HCT116 (cell line): ENCODE results near the gene CCDC69. TPM values are rescaled to one million over a fixed set of nuclear protein-coding genes. Genes with fewer than 3 reads are reported as not detected.

Experiments
- ATAC-seq: fragments of 200-7000 bp; cut with Tn5 transposase; 2 replicates; pipeline ENCODE4 v1.9.1; 2020; ENCODE audit warnings: mild to moderate bottlenecking, moderate library complexity
- BruUV-seq: library from RNA; stranded (reverse); fragments of 400-500 nt; replicated peaks from 2 replicates; lab custom pipeline; 2021; lab: Mats Ljungman, UMichigan
- CTCF ChIA-PET: fragments of 300-600 bp; sonication (Branson Sonifier 250); formaldehyde crosslinking; loops from one replicate; lab custom pipeline; 2021; ENCODE audit warnings: antibody characterized with exemption; lab: Charles Lee
- POLR2A ChIA-PET: fragments of 300-600, 350-600 bp; sonication (Branson Sonifier 250); formaldehyde crosslinking; loops from one replicate; lab custom pipeline; 2021; ENCODE audit warnings: antibody characterized with exemption; lab: Charles Lee
- RAD21 ChIA-PET, 2 experiments: fragments of 300-600 bp; sonication (Branson Sonifier 250); formaldehyde crosslinking; loops; one replicate each; lab custom pipeline; 2023; ENCODE audit warnings: low total read pairs in 2 of 2; ENCODE audit not compliant: uncharacterized antibody in 2 of 2, unreplicated experiment in 2 of 2, low non-redundant PET in 1 of 2; lab: Charles Lee
- DNase-seq: peaks from one replicate; pipeline ENCODE4 v3.0.0-alpha.2; 2010; ENCODE audit warnings: low read depth, low spot score
- H2AFZ ChIP-seq: fragments of 200-600 bp; shearing (Covaris generic), sonication (generic); 2 replicates; pipeline ENCODE4 v1.6.1; 2017; ENCODE audit warnings: low read depth, mixed run types, mixed read lengths, antibody characterized with exemption, low read length; ENCODE audit not compliant: poor library complexity, severe bottlenecking
- H3K27ac ChIP-seq: 2 replicates; pipeline ENCODE4 v1.5.1; 2012; ENCODE audit warnings: low read depth, low read length
- H3K27me3 ChIP-seq: fragments of 200-600 bp; sonication (generic); 2 replicates; pipeline ENCODE4 v1.6.1; 2016; ENCODE audit warnings: mixed run types, low read length, mixed read lengths; ENCODE audit not compliant: insufficient read depth
- H3K36me3 ChIP-seq, 2 experiments: fragments of 200-500 bp in 1 of 2; fragments of 200-600 bp in 1 of 2; sonication (Bioruptor generic) in 1 of 2; sonication (generic) in 1 of 2; 2 replicates each; pipeline versions ENCODE4 v1.5.1 to v1.6.1; 2014 to 2016; ENCODE audit warnings: low read length in 2 of 2, inconsistent platforms in 1 of 2, mixed read lengths in 1 of 2, mixed run types in 1 of 2; ENCODE audit not compliant: insufficient read depth in 2 of 2, control insufficient read depth in 1 of 2
- H3K4me1 ChIP-seq, 2 experiments: fragments of 200-600 bp in 1 of 2; sonication (generic) in 1 of 2; 2 replicates each; pipeline versions ENCODE4 v1.5.1 to v1.6.1; 2012 to 2017; ENCODE audit warnings: low read length in 2 of 2, inconsistent platforms in 1 of 2, mild to moderate bottlenecking in 1 of 2, mixed read lengths in 1 of 2, mixed run types in 1 of 2, moderate library complexity in 1 of 2; ENCODE audit not compliant: insufficient read depth in 2 of 2, control insufficient read depth in 1 of 2
- H3K4me2 ChIP-seq: fragments of 200-600 bp; sonication (generic); 2 replicates; pipeline ENCODE4 v1.6.1; 2017; ENCODE audit warnings: mixed run types, low read length, mixed read lengths
- H3K4me3 ChIP-seq, 2 experiments: fragments of 200-600 bp in 1 of 2; sonication (generic) in 1 of 2; replicated peaks in 1 of 2; 2 replicates each; pipeline ENCODE4 v1.5.1; 2011 to 2016; ENCODE audit warnings: low read length in 2 of 2, control low read depth in 1 of 2, low read depth in 1 of 2, mild to moderate bottlenecking in 1 of 2, mixed read lengths in 1 of 2, mixed run types in 1 of 2
- H3K79me2 ChIP-seq: fragments of 200-600 bp; sonication (generic); 2 replicates; pipeline ENCODE4 v1.6.1; 2017; ENCODE audit warnings: mild to moderate bottlenecking, mixed run types, low read length, moderate library complexity, mixed read lengths; ENCODE audit not compliant: insufficient read depth
- H3K9ac ChIP-seq: fragments of 200-600 bp; sonication (generic); 2 replicates; pipeline ENCODE4 v1.6.1; 2016; ENCODE audit warnings: low read length, mixed read lengths
- H3K9me2 ChIP-seq: fragments of 200-600 bp; sonication (generic), shearing (Covaris generic); 2 replicates; pipeline ENCODE4 v1.6.1; 2017; ENCODE audit warnings: mixed run types, mild to moderate bottlenecking, moderate library complexity; ENCODE audit not compliant: insufficient read depth
- H3K9me3 ChIP-seq, 2 experiments: fragments of 200-500 bp in 1 of 2; fragments of 200-600 bp in 1 of 2; sonication (Bioruptor generic) in 1 of 2; sonication (generic) in 1 of 2; 2 replicates each; pipeline ENCODE4 v1.6.1; 2014 to 2017; ENCODE audit warnings: low read length in 2 of 2, mixed read lengths in 2 of 2, inconsistent platforms in 1 of 2, low read depth in 1 of 2, mild to moderate bottlenecking in 1 of 2, mixed run types in 1 of 2, moderate library complexity in 1 of 2; ENCODE audit not compliant: control insufficient read depth in 1 of 2, insufficient read depth in 1 of 2
- H4K20me1 ChIP-seq: fragments of 200-600 bp; sonication (generic), shearing (Covaris generic); 2 replicates; pipeline ENCODE4 v1.6.1; 2017; ENCODE audit warnings: mixed run types, mild to moderate bottlenecking, moderate library complexity; ENCODE audit not compliant: insufficient read depth
- CBX3 ChIP-seq: IDR thresholded peaks from 2 replicates; pipeline ENCODE4 v1.6.1; 2012; ENCODE audit warnings: low read depth
- CEBPB ChIP-seq: IDR thresholded peaks from 2 replicates; pipeline ENCODE4 v1.6.1; 2012; ENCODE audit warnings: low read depth
- CTCF ChIP-seq, 3 experiments: fragments of 200-600 bp in 1 of 3; sonication (generic) in 1 of 3; IDR thresholded peaks in 2 of 3; conservative IDR thresholded peaks in 1 of 3; 2 replicates each; pipeline ENCODE4 v1.5.1; 2012 to 2017; ENCODE audit warnings: low read depth in 2 of 3, low read length in 2 of 3, antibody characterized with exemption in 1 of 3, borderline replicate concordance in 1 of 3, control low read depth in 1 of 3, mild to moderate bottlenecking in 1 of 3, mixed read lengths in 1 of 3, mixed run types in 1 of 3, moderate library complexity in 1 of 3; ENCODE audit not compliant: insufficient read depth in 1 of 3
- ELF1 ChIP-seq: IDR thresholded peaks from 2 replicates; pipeline ENCODE4 v1.6.1; 2012; ENCODE audit warnings: low read depth, borderline replicate concordance
- EZH2 ChIP-seq: fragments of 200-600 bp; sonication (generic); IDR thresholded peaks from 2 replicates; pipeline ENCODE4 v1.6.1; 2017; ENCODE audit warnings: antibody characterized with exemption, mixed run types
- FOSL1 ChIP-seq: IDR thresholded peaks from 2 replicates; pipeline ENCODE4 v1.6.1; 2012; ENCODE audit warnings: low read depth
- JUND ChIP-seq: IDR thresholded peaks from 2 replicates; pipeline ENCODE4 v1.6.1; 2012
- MAX ChIP-seq: IDR thresholded peaks from 2 replicates; pipeline ENCODE4 v1.6.1; 2012
- POLR2A ChIP-seq: IDR thresholded peaks from 2 replicates; pipeline ENCODE4 v1.7.0; 2011; ENCODE audit warnings: borderline replicate concordance; ENCODE audit not compliant: insufficient read depth, insufficient read length; ENCODE audit errors: extremely low read depth
- POLR2AphosphoS5 ChIP-seq: IDR thresholded peaks from 2 replicates; pipeline ENCODE4 v1.6.1; 2011; ENCODE audit warnings: mild to moderate bottlenecking, low read depth, low read length, moderate library complexity
- REST ChIP-seq: IDR thresholded peaks from 2 replicates; pipeline ENCODE4 v1.6.1; 2012; ENCODE audit warnings: low read depth
- SIN3A ChIP-seq: IDR thresholded peaks from 2 replicates; pipeline ENCODE4 v1.6.1; 2012; ENCODE audit warnings: low read depth
- TCF7L2 ChIP-seq: IDR thresholded peaks from 2 replicates; pipeline ENCODE4 v1.7.0; 2011; ENCODE audit warnings: borderline replicate concordance, inconsistent platforms; ENCODE audit not compliant: insufficient read depth, insufficient read length; ENCODE audit errors: extremely low read depth
- YY1 ChIP-seq: IDR thresholded peaks from 2 replicates; pipeline ENCODE4 v1.6.1; 2011; ENCODE audit warnings: low read length, low read depth, moderate library complexity, mild to moderate bottlenecking; ENCODE audit not compliant: insufficient replicate concordance; ENCODE audit errors: extremely low read depth
- ZBTB33 ChIP-seq: IDR thresholded peaks from 2 replicates; pipeline ENCODE4 v1.6.1; 2011; ENCODE audit warnings: mild to moderate bottlenecking, low read length, moderate library complexity; ENCODE audit not compliant: insufficient replicate concordance; ENCODE audit errors: extremely low read depth
- ZNF274 ChIP-seq: fragments of 200-500 bp; sonication (Bioruptor generic); IDR thresholded peaks from 2 replicates; pipeline ENCODE4 v1.6.1; 2014; ENCODE audit warnings: mild to moderate bottlenecking, low read depth, low read length, inconsistent platforms
- intact Hi-C: fragments of 100-400 bp; cut with micrococcal nuclease; formaldehyde crosslinking; loops from 2 replicates; pipeline ENCODE4 v1.10.0; 2022
- total RNA-seq: library from RNA; stranded (reverse); gene quantifications from one replicate; pipeline ENCODE4 v1.2.1, GENCODE V29; 2021; ENCODE audit not compliant: unreplicated experiment

The CCDC69 gene
- total RNA-seq, 1 experiment from 2014 or later, result 4.3 TPM

- RAD21 ChIA-PET, result interaction anchor here (0.8 to 1.0 kb wide), 2 partner anchors 31 kb away, joined by 3 to 6 read pairs; no protein-coding TSS in a partner anchor
- peak within 1 kb of the TSS; percentile 45 for H3K27ac ChIP-seq
- no peak for TF ChIP-seq ZNF274
- TF ChIP-seq EZH2, result no peak
- TF ChIP-seq FOSL1, result no peak
- no peak for TF ChIP-seq JUND
- TF ChIP-seq ELF1, result no peak
- peak; percentile 57; the same call in 1 of the 2 replicates for TF ChIP-seq SIN3A
- TF ChIP-seq MAX, result peak; percentile 93
- TF ChIP-seq TCF7L2, result no peak
- no peak for TF ChIP-seq CEBPB
- no peak for TF ChIP-seq CTCF (IDR thresholded peaks at IDR 0.05 in 2 of 3, conservative IDR thresholded peaks at IDR 0.05 in 1 of 3; ENCODE audit: borderline replicate concordance in 1 of 3, insufficient read depth in 1 of 3, low read depth in 2 of 3, low read length in 2 of 3)
- TF ChIP-seq YY1, result no peak
- no peak for TF ChIP-seq ZBTB33
- no peak for TF ChIP-seq REST
- peak; percentile 71 for TF ChIP-seq POLR2A
- peak; percentile 60 for TF ChIP-seq POLR2AphosphoS5
- TF ChIP-seq CBX3, result 0 out of 2 replicates have a peak, but pooled peaks have one; percentile 10
Measured at GRCh38 chr5:151157426-151158286, 66.2 kb downstream of the CCDC69 start, which contains the start of gene ANXA6. TSS of gene ANXA6 (minus strand) at chr5:151157779. CDS start at chr5:151147901, 9,878 bp downstream.

More at GRCh38 chr5:151157426-151158286, 66.2 kb downstream of the CCDC69 start, which contains the start of gene ANXA6:
- BruUV-seq, result no TSS peak
- ChIA-PET POLR2A (interaction anchor here (1.4 kb wide), 1 partner anchor 25 kb away, joined by 4 read pairs; no protein-coding TSS in a partner anchor), CTCF (interaction anchor here (0.8 to 2.2 kb wide), 6 partner anchors 10 to 109 kb away, joined by 3 to 11 read pairs (median 4); no protein-coding TSS in a partner anchor)
- Histone ChIP-seq H3K79me2 (peaks cover 11% of the 10 kb centered on the region; the same call in 1 of the 2 replicates), H4K20me1 (no peaks in the 10 kb centered on the region), H3K36me3 (no peaks in the 10 kb centered on the region), H3K27me3 (no peaks in the 10 kb centered on the region), H3K4me3 (peak within 1 kb of the TSS; percentile 71 to 74), H3K9ac (peak within 1 kb of the TSS; percentile 78), H3K4me1 (peaks cover 19 to 36% of the 10 kb centered on the region in 2 experiments), H3K9me2 (no peaks in the 10 kb centered on the region), H3K9me3 (no peaks in the 10 kb centered on the region), H2AFZ (peak within 1 kb of the TSS; percentile 82), H3K4me2 (peak within 1 kb of the TSS; percentile 92)
- DNase-seq, result peak; percentile 45
- intact Hi-C loops, result loop anchor here (1.0 to 2.0 kb wide), 2 partner anchors 106 to 155 kb away; no protein-coding TSS in a partner anchor
- peak; percentile 96 for ATAC-seq
